Large intestine (tissue), 3 donors: Measurements from ENCODE around the gene ATP13A3. TPM values are rescaled to one million over a fixed set of nuclear protein-coding genes. Genes with fewer than 3 reads are reported as not detected.
A peak's percentile ranks its signal among the peaks of the same experiment; 100 is the strongest.

Experiments used
- DNase-seq, 2 donors: peaks; one replicate each; pipeline versions ENCODE4 v3.0.0 to v3.0.0-alpha.2; 2013
- H3K27ac ChIP-seq: one replicate; pipeline ENCODE4 v1.5.1; 2013; ENCODE audit warnings: low read length
- H3K27me3 ChIP-seq: 2 replicates; pipeline ENCODE4 v1.6.1; 2013; ENCODE audit warnings: low read length; ENCODE audit not compliant: control insufficient read depth, insufficient read depth
- H3K36me3 ChIP-seq: 2 replicates; pipeline ENCODE4 v1.6.1; 2013; ENCODE audit warnings: low read length; ENCODE audit not compliant: control insufficient read depth, insufficient read depth
- H3K4me1 ChIP-seq: one replicate; pipeline ENCODE4 v1.6.1; 2013; ENCODE audit warnings: low read length; ENCODE audit not compliant: control insufficient read depth, insufficient read depth
- H3K4me3 ChIP-seq: one replicate; pipeline ENCODE4 v1.5.1; 2013; ENCODE audit warnings: low read length
- H3K9me3 ChIP-seq: one replicate; pipeline ENCODE4 v1.6.1; 2013; ENCODE audit warnings: mild to moderate bottlenecking, low read depth, low read length, moderate library complexity; ENCODE audit not compliant: control insufficient read depth
- WGBS: methylation state at CpG from one replicate; pipeline ENCODE4 v1.1.5; 2013; ENCODE audit warnings: low lambda C conversion rate; ENCODE audit not compliant: insufficient coverage; 5-methylcytosine and 5-hydroxymethylcytosine counted together
- polyA plus RNA-seq: library from polyadenylated mRNA; unstranded; fragments of 120-200 nt; gene quantifications from one replicate; pipeline ENCODE4 v1.2.1, GENCODE V29; 2013

ATP13A3 gene
- polyA plus RNA-seq, 1 donor = 64.6 TPM

- DNase-seq = peak; percentile 82 to 91
- H3K27ac ChIP-seq = peak overlapping the region; percentile 82
- no peaks in the 10 kb centered on the region for H3K27me3 ChIP-seq
- H3K9me3 ChIP-seq = no peaks in the 10 kb centered on the region
- WGBS = no CpG with 5 or more reads among the region's 4 CpGs
- peaks cover 17% of the 10 kb centered on the region for H3K4me1 ChIP-seq
- H3K4me3 ChIP-seq = no peak overlapping the region
- peaks cover 10% of the 10 kb centered on the region for H3K36me3 ChIP-seq
Observed at GRCh38 chr3:194476784-194477183, 10.0 kb downstream of the ATP13A3 start.

GRCh38 chr3:194475978-194476377, 10.8 kb downstream of the ATP13A3 start:
- Histone ChIP-seq H3K4me3 (no peak overlapping the region), H3K4me1 (peaks cover 17% of the 10 kb centered on the region), H3K9me3 (no peaks in the 10 kb centered on the region), H3K27ac (peak overlapping the region; percentile 82), H3K27me3 (no peaks in the 10 kb centered on the region), H3K36me3 (peaks cover 10% of the 10 kb centered on the region)
- no peak for DNase-seq
- no CpG with 5 or more reads among the region's 4 CpGs for WGBS

GRCh38 chr3:194475138-194475932, 11.5 kb downstream of the ATP13A3 start:
- Histone ChIP-seq H3K36me3 (peaks cover 10% of the 10 kb centered on the region), H3K27ac (no peak overlapping the region), H3K4me3 (no peak overlapping the region), H3K4me1 (peaks cover 17% of the 10 kb centered on the region), H3K9me3 (no peaks in the 10 kb centered on the region), H3K27me3 (no peaks in the 10 kb centered on the region)
- DNase-seq = no peak
- 83% methylated on average over 2 of the region's 4 CpGs for WGBS

- 83% methylated on average over 3 of the region's 7 CpGs for WGBS
- Histone ChIP-seq H3K9me3 (no peaks in the 10 kb centered on the region), H3K27ac (no peak overlapping the region), H3K4me3 (no peak overlapping the region), H3K4me1 (peaks cover 17% of the 10 kb centered on the region), H3K27me3 (no peaks in the 10 kb centered on the region), H3K36me3 (peaks cover 10% of the 10 kb centered on the region)
- no peak for DNase-seq
Observed at GRCh38 chr3:194474675-194475074, 12.1 kb downstream of the ATP13A3 start.

GRCh38 chr3:194472290-194472920, 14.4 kb downstream of the ATP13A3 start:
- Histone ChIP-seq H3K27me3 (no peaks in the 10 kb centered on the region), H3K4me1 (peaks cover 14% of the 10 kb centered on the region), H3K27ac (no peak overlapping the region), H3K36me3 (peaks cover 4% of the 10 kb centered on the region), H3K4me3 (no peak overlapping the region), H3K9me3 (no peaks in the 10 kb centered on the region)
- peak; percentile 33 to 49 for DNase-seq
- WGBS = 100% methylated on average over 1 of the region's 4 CpGs

GRCh38 chr3:194471863-194472262, 14.9 kb downstream of the ATP13A3 start:
- no peak overlapping the region for H3K4me3 ChIP-seq
- WGBS = no CpG with 5 or more reads among the region's 5 CpGs
- H3K36me3 ChIP-seq = peaks cover 4% of the 10 kb centered on the region
- H3K4me1 ChIP-seq = peaks cover 8% of the 10 kb centered on the region
- no peaks in the 10 kb centered on the region for H3K9me3 ChIP-seq
- no peak for DNase-seq
- H3K27ac ChIP-seq = no peak overlapping the region
- no peaks in the 10 kb centered on the region for H3K27me3 ChIP-seq

GRCh38 chr3:194470615-194471014, 16.2 kb downstream of the ATP13A3 start:
- DNase-seq = no peak
- Histone ChIP-seq H3K36me3 (peaks cover 4% of the 10 kb centered on the region), H3K27ac (no peak overlapping the region), H3K27me3 (no peaks in the 10 kb centered on the region), H3K4me3 (no peak overlapping the region), H3K4me1 (peaks cover under 1% of the 10 kb centered on the region), H3K9me3 (no peaks in the 10 kb centered on the region)
- WGBS = 86% methylated on average over 2 of the region's 4 CpGs

GRCh38 chr3:194469977-194470376, 16.8 kb downstream of the ATP13A3 start:
- H3K36me3 ChIP-seq = peaks cover 4% of the 10 kb centered on the region
- no peak overlapping the region for H3K4me3 ChIP-seq
- H3K27ac ChIP-seq = no peak overlapping the region
- H3K9me3 ChIP-seq = no peaks in the 10 kb centered on the region
- H3K27me3 ChIP-seq = no peaks in the 10 kb centered on the region
- DNase-seq = no peak
- no peaks in the 10 kb centered on the region for H3K4me1 ChIP-seq

- H3K4me3 ChIP-seq = no peak overlapping the region
- no peak for DNase-seq
- WGBS = 100% methylated on average over 1 of the region's 3 CpGs
- no peaks in the 10 kb centered on the region for H3K36me3 ChIP-seq
- H3K4me1 ChIP-seq = no peaks in the 10 kb centered on the region
- H3K27me3 ChIP-seq = no peaks in the 10 kb centered on the region
- no peaks in the 10 kb centered on the region for H3K9me3 ChIP-seq
- H3K27ac ChIP-seq = no peak overlapping the region
Observed at GRCh38 chr3:194468086-194468485, 18.7 kb downstream of the ATP13A3 start.

- DNase-seq = no peak
- Histone ChIP-seq H3K27ac (no peak overlapping the region), H3K4me3 (no peak overlapping the region), H3K36me3 (no peaks in the 10 kb centered on the region), H3K27me3 (no peaks in the 10 kb centered on the region), H3K4me1 (no peaks in the 10 kb centered on the region), H3K9me3 (no peaks in the 10 kb centered on the region)
- WGBS = 83% methylated on average over 1 of the region's 2 CpGs
Observed at GRCh38 chr3:194466761-194467356, 19.9 kb downstream of the ATP13A3 start.
